Stomach (tissue), 9 donors: Measurements from ENCODE around the gene PSG5. TPM values are rescaled to one million over a fixed set of nuclear protein-coding genes. Genes with fewer than 3 reads are reported as not detected.
"Not testable (repeated sequence)": the region's sequence is repeated elsewhere in the genome, so short reads cannot be mapped to it uniquely, and the experiment has no call there.

Source experiments
- DNase-seq, 2 donors: peaks; one replicate each; pipeline versions ENCODE4 v3.0.0 to v3.0.0-alpha.2; 2013 to 2019
- H3K27ac ChIP-seq, 5 donors: fragments of 200-600 bp in 4 of 5; sonication (generic) in 4 of 5; one replicate each; pipeline ENCODE4 v1.5.1; 2013 to 2019; ENCODE audit warnings: mild to moderate bottlenecking in 1 of 5, moderate library complexity in 1 of 5
- H3K27me3 ChIP-seq, 3 donors: fragments of 200-600 bp; sonication (generic); one replicate each; pipeline ENCODE4 v1.5.1; 2017 to 2019; ENCODE audit warnings: mixed run types in 1 of 3
- H3K36me3 ChIP-seq, 4 donors: fragments of 200-600 bp; sonication (generic); 1 replicate in 3 of 4; 2 replicates in 1 of 4; pipeline ENCODE4 v1.5.1; 2016 to 2019
- H3K4me1 ChIP-seq, 4 donors: fragments of 200-600 bp; sonication (generic); one replicate each; pipeline ENCODE4 v1.5.1; 2016 to 2019
- H3K4me3 ChIP-seq, 4 donors: fragments of 200-600 bp; sonication (generic) in 3 of 4; one replicate each; pipeline ENCODE4 v1.5.1; 2016 to 2019; ENCODE audit warnings: mild to moderate bottlenecking in 1 of 4
- H3K9me3 ChIP-seq, 4 donors: fragments of 200-600 bp; sonication (generic); one replicate each; pipeline ENCODE4 v1.5.1; 2016 to 2019
- CTCF ChIP-seq, 7 experiments: fragments of 450-650 bp in 4 of 7; fragments of 200-600 bp in 3 of 7; sonication (generic) in 3 of 7; IDR thresholded peaks; one replicate each; pipeline ENCODE4 v1.5.1; 2016 to 2019; ENCODE audit warnings: antibody characterized with exemption in 7 of 7, control low read depth in 2 of 7, mild to moderate bottlenecking in 1 of 7
- EP300 ChIP-seq: sonication (generic); formaldehyde crosslinking; IDR thresholded peaks from one replicate; pipeline ENCODE4 v1.6.1; 2017; ENCODE audit warnings: antibody characterized with exemption
- POLR2A ChIP-seq, 4 donors: fragments of 450-650 bp; IDR thresholded peaks; one replicate each; pipeline ENCODE4 v1.6.1; 2016; ENCODE audit warnings: antibody characterized with exemption in 4 of 4, control low read depth in 2 of 4, mild to moderate bottlenecking in 1 of 4, moderate library complexity in 1 of 4
- POLR2AphosphoS5 ChIP-seq, 3 donors: sonication (generic); formaldehyde crosslinking; IDR thresholded peaks; one replicate each; pipeline ENCODE4 v1.6.1; 2016; ENCODE audit warnings: antibody characterized with exemption in 3 of 3
- WGBS, 5 donors: extraction: QIAGEN DNeasy Blood & Tissue Kit in 3 of 5; methylation state at CpG; one replicate each; pipeline versions ENCODE4 v1.1.5 to v1.1.7; 2013 to 2018; 5-methylcytosine and 5-hydroxymethylcytosine counted together
- intact Hi-C: fragments of 100-400 bp; cut with DNase I; formaldehyde crosslinking; loops from one replicate; pipeline ENCODE4 v1.15.1; 2023; ENCODE audit warnings: low total_unique reads
- polyA plus RNA-seq, 3 donors: library from polyadenylated mRNA; stranded (reverse); fragments of 200-250 nt; gene quantifications; one replicate each; pipeline ENCODE4 v1.2.3, GENCODE V29; 2013
- total RNA-seq, 5 donors: library from RNA; depleted of rRNA; stranded (reverse); fragments of >200 nt; gene quantifications; one replicate each; pipeline versions ENCODE4 v1.1.0 to v1.2.3, GENCODE V29; 2014 to 2016
- donor health status: healthy with polysubstance abuse.
- donor health status: Bipolar disorder and iron deficiency.
- donor health status: healthy.

The PSG5 gene
- total and polyA plus RNA-seq, 8 donors = not detected

GRCh38 chr19:43126720-43127119 is 59.6 kb downstream of the PSG5 start:
- no peak overlapping the region for H3K4me3 ChIP-seq
- H3K27me3 ChIP-seq = no peaks in the 10 kb centered on the region
- H3K27ac ChIP-seq = no peak overlapping the region
- intact Hi-C loops = no loop called here
- H3K36me3 ChIP-seq = no peaks in the 10 kb centered on the region
- no peak for DNase-seq
- H3K9me3 ChIP-seq = peaks cover 0 to 5% (median 1%) of the 10 kb centered on the region in 4 donors
- TF ChIP-seq EP300 (no peak), CTCF (IDR thresholded peaks at IDR 0.05) (no peak), POLR2AphosphoS5 (IDR thresholded peaks at IDR 0.05) (no peak), POLR2A (IDR thresholded peaks at IDR 0.05) (no peak)
- H3K4me1 ChIP-seq = no peaks in the 10 kb centered on the region
- 64 to 72% (median 71%) methylated on average over 4 of the region's 4 CpGs for WGBS, 5 donors

GRCh38 chr19:43124360-43124759 is 62.0 kb downstream of the PSG5 start:
- H3K4me1 ChIP-seq = no peaks in the 10 kb centered on the region
- H3K27ac ChIP-seq = no peak overlapping the region
- H3K36me3 ChIP-seq = no peaks in the 10 kb centered on the region
- no peak for DNase-seq
- peaks cover 0 to 6% (median 1%) of the 10 kb centered on the region in 4 donors for H3K9me3 ChIP-seq
- H3K27me3 ChIP-seq = no peaks in the 10 kb centered on the region
- intact Hi-C loops = no loop called here
- TF ChIP-seq CTCF (IDR thresholded peaks at IDR 0.05) (no peak), POLR2A (IDR thresholded peaks at IDR 0.05) (no peak), EP300 (no peak), POLR2AphosphoS5 (IDR thresholded peaks at IDR 0.05) (no peak)
- WGBS, 5 donors = 63 to 83% (median 71%) methylated on average over 2 of the region's 2 CpGs
- H3K4me3 ChIP-seq = no peak overlapping the region

GRCh38 chr19:43120433-43121026 is 65.8 kb downstream of the PSG5 start:
- H3K27ac ChIP-seq, H3K36me3 ChIP-seq, H3K9me3 ChIP-seq, DNase-seq, H3K4me3 ChIP-seq, H3K4me1 ChIP-seq, H3K27me3 ChIP-seq, intact Hi-C loops: not testable (repeated sequence)
- WGBS, 5 donors = 67 to 82% (median 78%) methylated on average over 11 of the region's 11 CpGs

- H3K4me1 ChIP-seq, H3K4me3 ChIP-seq, intact Hi-C loops, H3K27me3 ChIP-seq, H3K36me3 ChIP-seq, H3K9me3 ChIP-seq, H3K27ac ChIP-seq, DNase-seq: not testable (repeated sequence)
- WGBS, 5 donors = 63 to 76% (median 70%) methylated on average over 2 to 3 of the region's 3 CpGs
Measured at GRCh38 chr19:43119526-43119925, 66.8 kb downstream of the PSG5 start.

Other genes with a start within 250 kb of the PSG5 start
- gene PSG7, start 249.3 kb downstream of the PSG5 start, total RNA-seq = not detected
- gene PSG7, start 249.3 kb downstream of the PSG5 start, polyA plus RNA-seq = not detected
- not detected for gene PSG11, start 160.1 kb downstream of the PSG5 start, total RNA-seq
- not detected for gene PSG11, start 160.1 kb downstream of the PSG5 start, polyA plus RNA-seq
- gene PSG2, start 103.8 kb downstream of the PSG5 start, total RNA-seq = not detected
- not detected for gene PSG2, start 103.8 kb downstream of the PSG5 start, polyA plus RNA-seq
- not detected for gene PSG4, start 19.1 kb upstream of the PSG5 start, total RNA-seq
- gene PSG4, start 19.1 kb upstream of the PSG5 start, polyA plus RNA-seq = under 1 TPM in 1 of 3 donors, not detected in 2; 0.38 TPM
- not detected for gene PSG9, start 83.0 kb upstream of the PSG5 start, total RNA-seq
- gene PSG9, start 83.0 kb upstream of the PSG5 start, polyA plus RNA-seq = not detected
- 10 to 100 TPM in 1 of 5 donors, 1 to 10 TPM in 2, not detected in 2; 2.8 to 11.3 (median 4.5) TPM for gene CD177, start 167.2 kb upstream of the PSG5 start, total RNA-seq
- gene CD177, start 167.2 kb upstream of the PSG5 start, polyA plus RNA-seq = 1 to 10 TPM in 1 of 3 donors, under 1 TPM in 1, not detected in 1; 0.25 to 1.1 TPM
- not detected for gene TEX101, start 228.4 kb upstream of the PSG5 start, total RNA-seq
- under 1 TPM in 1 of 3 donors, not detected in 2; 0.28 TPM for gene TEX101, start 228.4 kb upstream of the PSG5 start, polyA plus RNA-seq